GM19372 (cell line): ENCODE measurements around the gene PAPSS2.

ENCODE experiments used
- ATAC-seq: cut with Tn5 transposase; IDR thresholded peaks from one replicate; pipeline ENCODE4 v1.9.1; 2021; ENCODE audit warnings: mild to moderate bottlenecking, low read depth, moderate library complexity; ENCODE audit not compliant: unreplicated experiment

Gene PAPSS2

GRCh38 chr10:87771871-87772500 lies 112.3 kb downstream of the PAPSS2 start:
- no peak for ATAC-seq

DNA sequence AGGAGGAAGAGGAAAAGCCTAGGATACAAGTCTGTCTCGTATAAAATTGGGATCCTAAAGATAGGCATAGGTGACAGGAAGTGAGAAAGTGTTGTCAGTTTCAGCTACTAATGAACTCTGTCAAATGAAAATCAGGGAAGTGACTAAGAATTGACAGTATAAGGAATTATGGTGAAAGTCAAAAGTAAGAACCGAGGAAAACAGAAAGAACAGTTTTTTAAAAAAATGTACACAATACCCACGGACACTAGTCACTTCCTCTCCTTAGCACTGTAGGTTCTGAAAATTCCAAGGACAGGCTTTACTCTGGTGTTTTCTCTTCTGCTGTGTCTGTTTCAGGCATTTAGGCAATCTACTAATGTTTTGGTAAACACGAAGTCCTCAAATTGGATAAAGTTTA lies 116.1 kb downstream of the PAPSS2 start:
- no peak for ATAC-seq

GRCh38 chr10:87776328-87776727 lies 116.7 kb downstream of the PAPSS2 start:
- ATAC-seq = no peak

- ATAC-seq = no peak
These were observed 121.9 kb downstream of the PAPSS2 start for GRCh38 chr10:87781545-87781944.

- ATAC-seq = no peak
These were observed 123.0 kb downstream of the PAPSS2 start for GRCh38 chr10:87782721-87783120.

DNA sequence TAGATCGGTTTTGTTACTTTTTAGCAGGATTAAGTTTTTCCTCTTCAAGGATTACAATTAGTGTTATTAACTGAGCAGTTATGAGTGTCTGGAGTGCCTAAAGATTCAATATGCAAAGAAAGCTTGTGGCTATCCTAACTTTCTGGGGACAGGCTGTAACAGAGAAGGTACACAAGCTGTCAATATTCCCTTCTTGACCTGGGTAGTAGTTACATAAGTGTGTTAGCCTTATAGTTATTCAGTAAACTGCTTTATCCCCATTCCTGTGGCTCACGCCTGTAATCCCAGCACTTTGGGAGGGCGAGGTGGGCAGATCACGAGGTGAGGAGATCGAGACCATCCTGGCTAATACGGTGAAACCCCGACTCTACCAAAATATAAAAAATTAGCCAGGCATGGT lies 126.7 kb downstream of the PAPSS2 start:
- ATAC-seq = no peak

GRCh38 chr10:87790185-87790584 lies 130.5 kb downstream of the PAPSS2 start:
- no peak for ATAC-seq

DNA sequence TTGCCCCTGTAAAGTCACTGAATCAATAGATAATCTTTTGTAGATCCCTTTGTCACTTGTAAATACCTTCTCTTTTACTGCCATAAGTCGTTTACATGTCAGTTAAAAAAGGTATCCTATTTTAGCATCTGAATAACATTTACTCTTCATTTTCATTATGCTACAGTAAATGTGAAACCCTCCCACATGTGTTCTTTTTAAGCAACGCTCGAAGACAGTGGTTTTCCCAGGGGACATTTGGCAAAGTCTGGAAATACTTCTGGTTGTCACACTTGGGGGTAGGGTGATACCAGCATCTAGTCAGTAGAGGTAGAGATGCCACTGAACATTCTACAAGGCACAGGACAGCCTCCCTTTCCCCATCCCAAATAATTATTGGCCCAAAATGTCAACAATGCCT lies 134.6 kb downstream of the PAPSS2 start:
- ATAC-seq = no peak
